ENCODE measurements around the gene TUBA8.
"Not testable (repeated sequence)": the region's sequence is repeated elsewhere in the genome, so short reads cannot be mapped to it uniquely, and the experiment has no call there.

TUBA8 gene

GRCh38 chr22:18110194-18110953, at the start of gene TUBA8:
Gene TUBA8 (plus strand): TSS chr22:18110809. CDS start chr22:18110866, 57 bp downstream.
- no peak for DNase-seq (ENCODE audit: low read depth)
- TF ChIP-seq, protein P1, sequence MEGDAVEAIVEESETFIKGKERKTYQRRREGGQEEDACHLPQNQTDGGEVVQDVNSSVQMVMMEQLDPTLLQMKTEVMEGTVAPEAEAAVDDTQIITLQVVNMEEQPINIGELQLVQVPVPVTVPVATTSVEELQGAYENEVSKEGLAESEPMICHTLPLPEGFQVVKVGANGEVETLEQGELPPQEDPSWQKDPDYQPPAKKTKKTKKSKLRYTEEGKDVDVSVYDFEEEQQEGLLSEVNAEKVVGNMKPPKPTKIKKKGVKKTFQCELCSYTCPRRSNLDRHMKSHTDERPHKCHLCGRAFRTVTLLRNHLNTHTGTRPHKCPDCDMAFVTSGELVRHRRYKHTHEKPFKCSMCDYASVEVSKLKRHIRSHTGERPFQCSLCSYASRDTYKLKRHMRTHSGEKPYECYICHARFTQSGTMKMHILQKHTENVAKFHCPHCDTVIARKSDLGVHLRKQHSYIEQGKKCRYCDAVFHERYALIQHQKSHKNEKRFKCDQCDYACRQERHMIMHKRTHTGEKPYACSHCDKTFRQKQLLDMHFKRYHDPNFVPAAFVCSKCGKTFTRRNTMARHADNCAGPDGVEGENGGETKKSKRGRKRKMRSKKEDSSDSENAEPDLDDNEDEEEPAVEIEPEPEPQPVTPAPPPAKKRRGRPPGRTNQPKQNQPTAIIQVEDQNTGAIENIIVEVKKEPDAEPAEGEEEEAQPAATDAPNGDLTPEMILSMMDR (IDR thresholded peaks at IDR 0.05; ENCODE audit: low read depth, low read length, missing control alignments), result no peak
- peak within 1 kb of the TSS; percentile 57 for H3K4me3 ChIP-seq (ENCODE audit: low read depth, low read length)

- no peak overlapping the region for H3K4me3 ChIP-seq (ENCODE audit: low read depth, low read length)
- no peak for DNase-seq (ENCODE audit: low read depth)
- TF ChIP-seq, protein P1 (IDR thresholded peaks at IDR 0.05; ENCODE audit: low read depth, low read length, missing control alignments), result no peak
Observed at GRCh38 chr22:18062421-18062820, 48.2 kb upstream of the TUBA8 start.

GRCh38 chr22:18063306-18063705, 47.3 kb upstream of the TUBA8 start:
- TF ChIP-seq, protein P1 (IDR thresholded peaks at IDR 0.05; ENCODE audit: low read depth, low read length, missing control alignments), result no peak
- no peak for DNase-seq (ENCODE audit: low read depth)
- H3K4me3 ChIP-seq (ENCODE audit: low read depth, low read length), result no peak overlapping the region

DNA sequence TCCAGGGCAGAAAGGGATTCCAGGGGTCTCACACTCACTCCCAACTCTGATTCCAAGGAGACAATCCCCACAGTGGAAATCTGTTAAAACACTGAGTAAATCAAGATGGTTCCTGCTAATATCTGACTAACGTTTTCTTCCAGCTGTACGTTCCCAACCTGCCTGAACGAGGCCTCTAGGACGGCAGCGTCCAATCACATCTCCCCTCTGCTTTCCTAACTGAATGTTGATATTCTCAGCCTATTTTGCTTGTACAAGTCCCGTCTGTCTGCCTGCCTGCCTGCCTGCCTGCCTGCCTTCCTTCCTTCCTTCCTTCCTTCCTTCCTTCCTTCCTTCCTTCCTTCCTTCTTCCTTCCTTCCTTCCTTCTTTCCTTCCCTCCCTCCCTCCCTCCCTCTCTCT, 46.9 kb upstream of the TUBA8 start:
- not testable (repeated sequence) for H3K4me3 ChIP-seq (ENCODE audit: low read depth, low read length); DNase-seq (ENCODE audit: low read depth)

GRCh38 chr22:18064636-18065035, 46.0 kb upstream of the TUBA8 start:
- DNase-seq (ENCODE audit: low read depth), result no peak
- TF ChIP-seq, protein P1 (IDR thresholded peaks at IDR 0.05; ENCODE audit: low read depth, low read length, missing control alignments), result no peak
- H3K4me3 ChIP-seq (ENCODE audit: low read depth, low read length), result no peak overlapping the region

- H3K4me3 ChIP-seq (ENCODE audit: low read depth, low read length), result no peak overlapping the region
- TF ChIP-seq, protein P1 (IDR thresholded peaks at IDR 0.05; ENCODE audit: low read depth, low read length, missing control alignments), result no peak
- no peak for DNase-seq (ENCODE audit: low read depth)
Observed at GRCh38 chr22:18065256-18065655, 45.4 kb upstream of the TUBA8 start.

GRCh38 chr22:18066181-18066859, 44.3 kb upstream of the TUBA8 start:
- H3K4me3 ChIP-seq (ENCODE audit: low read depth, low read length), result no peak overlapping the region
- DNase-seq (ENCODE audit: low read depth), result no peak
- TF ChIP-seq, protein P1 (IDR thresholded peaks at IDR 0.05; ENCODE audit: low read depth, low read length, missing control alignments), result no peak

Data from GM12864 (cell line).